A549 (cell line): ENCODE results near the gene ARAP2. TPM values are rescaled to one million over a fixed set of nuclear protein-coding genes. Genes with fewer than 3 reads are reported as not detected.

Experiments
- ATAC-seq, 2 experiments: fragments of 200-7000 bp in 1 of 2; fragments of >200 bp in 1 of 2; cut with Nextera tagmentation in 1 of 2; cut with Tn5 transposase in 1 of 2; 3 replicates each; pipeline versions ENCODE4 v1.8.0 to v1.9.1; 2018 to 2020; ENCODE audit warnings: mild to moderate bottlenecking in 1 of 2, moderate library complexity in 1 of 2
- CTCF ChIA-PET: fragments of 300-600 bp; sonication (Branson Sonifier 250); formaldehyde crosslinking; extraction: SDS; loops from one replicate; lab custom pipeline; 2021; ENCODE audit warnings: antibody characterized with exemption, inconsistent platforms; lab: Yijun Ruan, JAX
- POLR2A ChIA-PET: fragments of 350-600 bp; formaldehyde crosslinking; extraction: SDS; loops from one replicate; lab custom pipeline; 2021; ENCODE audit warnings: antibody characterized with exemption, inconsistent platforms; lab: Yijun Ruan, JAX
- DNase-seq, 2 experiments: peaks; one replicate each; pipeline versions ENCODE4 v3.0.0 to v3.0.0-alpha.2; 2011 to 2016; ENCODE audit warnings: low read depth in 1 of 2, low spot score in 1 of 2
- FAIRE-seq: peaks from 2 replicates; lab custom pipeline; 2011; peaks lifted over from hg19 to GRCh38; lab: Jason Lieb, UNC
- H3K27ac ChIP-seq, 2 experiments: fragments of >200 bp; sonication (Bioruptor Twin); formaldehyde crosslinking; 3 replicates each; pipeline ENCODE4 v1.5.1; 2016 to 2017
- H3K4me1 ChIP-seq: fragments of >200 bp; sonication (Bioruptor Twin); formaldehyde crosslinking; 3 replicates; pipeline ENCODE4 v1.6.1; 2016
- H3K4me2 ChIP-seq: fragments of >200 bp; sonication (Bioruptor Twin); formaldehyde crosslinking; 3 replicates; pipeline ENCODE4 v1.6.1; 2016
- H3K4me3 ChIP-seq: fragments of >200 bp; sonication (Bioruptor Twin); formaldehyde crosslinking; 3 replicates; pipeline ENCODE4 v1.5.1; 2016
- H3K9me3 ChIP-seq: fragments of >200 bp; sonication (Bioruptor Twin); formaldehyde crosslinking; 3 replicates; pipeline ENCODE4 v1.6.1; 2016
- CBX8 ChIP-seq: fragments of 200-600 bp; sonication (generic); IDR thresholded peaks from 2 replicates; pipeline ENCODE4 v1.6.1; 2016
- CEBPB ChIP-seq, 2 experiments: fragments of >200 bp in 1 of 2; sonication (Bioruptor Twin) in 1 of 2; formaldehyde crosslinking in 1 of 2; IDR thresholded peaks; 2 replicates each; pipeline ENCODE4 v1.6.1; 2012 to 2016
- CHD2 ChIP-seq: fragments of 150-350 bp; IDR thresholded peaks from 2 replicates; pipeline ENCODE4 v1.6.1; 2014; ENCODE audit warnings: low read length; ENCODE audit not compliant: partially characterized antibody
- EHMT2 ChIP-seq: fragments of 200-600 bp; sonication (generic); IDR thresholded peaks from 2 replicates; pipeline ENCODE4 v1.6.1; 2016; ENCODE audit warnings: antibody characterized with exemption, low read depth, mild to moderate bottlenecking, moderate library complexity
- EP300 ChIP-seq, 2 experiments: fragments of >200 bp; sonication (Bioruptor Twin); formaldehyde crosslinking; IDR thresholded peaks; 2 replicates in 1 of 2; 3 replicates in 1 of 2; pipeline ENCODE4 v1.6.1; 2016 to 2017
- HDAC2 ChIP-seq: fragments of 200-600 bp; sonication (generic); IDR thresholded peaks from 2 replicates; pipeline ENCODE4 v1.6.1; 2016
- HOXB13 ChIP-seq: fragments of 250-450 bp; sonication (Bioruptor Pico); IDR thresholded peaks from 2 replicates; pipeline ENCODE4 v1.5.0; 2020; ENCODE audit warnings: low read depth, mild to moderate bottlenecking, moderate library complexity
- JUN ChIP-seq, 2 experiments: fragments of >200 bp; sonication (Bioruptor Twin); formaldehyde crosslinking; IDR thresholded peaks; 2 replicates in 1 of 2; 3 replicates in 1 of 2; pipeline ENCODE4 v1.6.1; 2016 to 2017
- JUNB ChIP-seq: fragments of >200 bp; sonication (Bioruptor Twin); formaldehyde crosslinking; IDR thresholded peaks from 2 replicates; pipeline ENCODE4 v1.6.1; 2016
- MAZ ChIP-seq: fragments of 150-350 bp; IDR thresholded peaks from 2 replicates; pipeline ENCODE4 v1.6.1; 2014; ENCODE audit warnings: antibody characterized with exemption, low read depth, low read length, borderline replicate concordance
- MYC ChIP-seq: IDR thresholded peaks from 2 replicates; pipeline ENCODE4 v1.6.1; 2012; ENCODE audit warnings: mild to moderate bottlenecking, inconsistent platforms, low read length, improper control_type of control experiment, borderline replicate concordance
- NPAS2 ChIP-seq: fragments of 250-450 bp; sonication (Bioruptor Pico); IDR thresholded peaks from 2 replicates; pipeline ENCODE4 v1.8.0; 2022; ENCODE audit warnings: mild to moderate bottlenecking, moderate library complexity, borderline replicate concordance
- NR3C1 ChIP-seq: fragments of >200 bp; sonication (Bioruptor Twin); formaldehyde crosslinking; IDR thresholded peaks from 3 replicates; pipeline ENCODE4 v1.6.1; 2017
- PHF8 ChIP-seq: fragments of 200-600 bp; sonication (generic); IDR thresholded peaks from 2 replicates; pipeline ENCODE4 v1.6.1; 2016; ENCODE audit warnings: low read depth, mild to moderate bottlenecking, antibody characterized with exemption, moderate library complexity, borderline replicate concordance
- POLR2AphosphoS2 ChIP-seq: conservative IDR thresholded peaks from 2 replicates; pipeline ENCODE4 v1.6.1; 2012; ENCODE audit warnings: low read length, improper control_type of control experiment, inconsistent platforms
- RAD21 ChIP-seq, 2 experiments: fragments of >200 bp in 1 of 2; sonication (Bioruptor Twin) in 1 of 2; formaldehyde crosslinking in 1 of 2; IDR thresholded peaks in 1 of 2; conservative IDR thresholded peaks in 1 of 2; 2 replicates in 1 of 2; 3 replicates in 1 of 2; pipeline ENCODE4 v1.6.1; 2012 to 2018; ENCODE audit warnings: inconsistent platforms in 1 of 2
- SREBF2 ChIP-seq: fragments of 450-650 bp; IDR thresholded peaks from 2 replicates; pipeline ENCODE4 v1.6.1; 2014; ENCODE audit warnings: mild to moderate bottlenecking, moderate library complexity
- TFCP2L1 ChIP-seq: fragments of 250-450 bp; sonication (Bioruptor Pico); IDR thresholded peaks from 2 replicates; pipeline ENCODE4 v1.5.0; 2021; ENCODE audit warnings: mild to moderate bottlenecking
- TP53 ChIP-seq: fragments of 250-450 bp; sonication (Bioruptor Pico); IDR thresholded peaks from 2 replicates; pipeline ENCODE4 v1.5.0; 2021; ENCODE audit warnings: mild to moderate bottlenecking, moderate library complexity
- ZNF302 ChIP-seq: fragments of 250-450 bp; sonication (Bioruptor Pico); IDR thresholded peaks from 2 replicates; pipeline ENCODE4 v1.9.0; 2021; ENCODE audit warnings: inconsistent platforms, mild to moderate bottlenecking, moderate library complexity
- ZSCAN20 ChIP-seq: fragments of 250-450 bp; sonication (Bioruptor Pico); IDR thresholded peaks from 2 replicates; pipeline ENCODE4 v1.8.0; 2022; ENCODE audit warnings: mild to moderate bottlenecking, moderate library complexity
- WGBS: methylation state at CpG from one replicate; pipeline ENCODE4 v1.1.6; 2017; ENCODE audit errors: missing lambda C conversion rate; 5-methylcytosine and 5-hydroxymethylcytosine counted together
- polyA plus RNA-seq, 4 experiments: library from polyadenylated mRNA; depleted of rRNA in 3 of 4; stranded (reverse); fragments of >200 nt; fragmentation: RNase III in 1 of 4; extraction: RNeasy Plus Mini Kit Qiagen cat#74134 plus additional on column Dnase treatment in 1 of 4; gene quantifications; 2 replicates in 3 of 4; 3 replicates in 1 of 4; pipeline ENCODE4 v1.2.3, GENCODE V29; 2011 to 2017
- TF ChIP-seq, protein P1 (sequence below): fragments of 250-450 bp; sonication (Bioruptor Pico); IDR thresholded peaks from 2 replicates; pipeline ENCODE4 v1.5.0; 2021; ENCODE audit warnings: mild to moderate bottlenecking, moderate library complexity, borderline replicate concordance
- TF ChIP-seq, protein P2 (sequence below): IDR thresholded peaks from 2 replicates; pipeline ENCODE4 v1.6.1; 2012; ENCODE audit warnings: low read depth, borderline replicate concordance
- TF ChIP-seq, protein P3 (sequence below): fragments of 450-650 bp; IDR thresholded peaks from 2 replicates; pipeline ENCODE4 v1.6.1; 2014; ENCODE audit warnings: antibody characterized with exemption
- TF ChIP-seq, protein P4 (sequence below): fragments of >200 bp; sonication (Bioruptor Twin); formaldehyde crosslinking; IDR thresholded peaks from 2 replicates; pipeline ENCODE4 v1.6.1; 2016

Gene ARAP2
- polyA plus RNA-seq, 2 of the 4 experiments (the other 2 are of a cell fraction) = 0.34 to 0.75 TPM

DNA sequence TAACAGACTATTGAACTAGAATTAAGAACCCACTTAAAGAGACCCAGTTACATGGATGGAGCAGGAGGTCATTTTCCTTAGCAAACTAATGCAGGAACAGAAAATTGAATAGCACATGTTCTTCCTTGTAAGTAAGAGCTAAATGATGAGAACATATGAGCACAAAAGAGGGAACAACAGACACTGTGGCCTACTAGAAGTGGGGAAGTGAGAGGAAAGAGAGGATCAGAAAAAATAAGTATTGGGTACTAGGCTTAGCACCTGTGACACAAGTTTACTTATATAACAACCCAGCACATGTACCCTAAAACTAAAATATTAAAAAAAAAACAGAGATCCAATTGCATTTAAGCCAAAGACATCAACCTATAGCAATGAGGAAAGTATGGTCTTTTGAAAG lies 26.2 kb downstream of the ARAP2 start:
- no peak for TF ChIP-seq HOXB13 (CRISPR knock-in tag)
- TF ChIP-seq JUN (IDR thresholded peaks at IDR 0.05) = no peak
- no peak for TF ChIP-seq HDAC2
- TF ChIP-seq, protein P1, sequence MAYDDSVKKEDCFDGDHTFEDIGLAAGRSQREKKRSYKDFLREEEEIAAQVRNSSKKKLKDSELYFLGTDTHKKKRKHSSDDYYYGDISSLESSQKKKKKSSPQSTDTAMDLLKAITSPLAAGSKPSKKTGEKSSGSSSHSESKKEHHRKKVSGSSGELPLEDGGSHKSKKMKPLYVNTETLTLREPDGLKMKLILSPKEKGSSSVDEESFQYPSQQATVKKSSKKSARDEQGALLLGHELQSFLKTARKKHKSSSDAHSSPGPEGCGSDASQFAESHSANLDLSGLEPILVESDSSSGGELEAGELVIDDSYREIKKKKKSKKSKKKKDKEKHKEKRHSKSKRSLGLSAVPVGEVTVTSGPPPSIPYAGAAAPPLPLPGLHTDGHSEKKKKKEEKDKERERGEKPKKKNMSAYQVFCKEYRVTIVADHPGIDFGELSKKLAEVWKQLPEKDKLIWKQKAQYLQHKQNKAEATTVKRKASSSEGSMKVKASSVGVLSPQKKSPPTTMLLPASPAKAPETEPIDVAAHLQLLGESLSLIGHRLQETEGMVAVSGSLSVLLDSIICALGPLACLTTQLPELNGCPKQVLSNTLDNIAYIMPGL (CRISPR knock-in tag) = no peak
- no peak for TF ChIP-seq TP53
- no peak for TF ChIP-seq NPAS2 (CRISPR knock-in tag)
- TF ChIP-seq EP300 (IDR thresholded peaks at IDR 0.05) = no peak
- TF ChIP-seq, protein P2, sequence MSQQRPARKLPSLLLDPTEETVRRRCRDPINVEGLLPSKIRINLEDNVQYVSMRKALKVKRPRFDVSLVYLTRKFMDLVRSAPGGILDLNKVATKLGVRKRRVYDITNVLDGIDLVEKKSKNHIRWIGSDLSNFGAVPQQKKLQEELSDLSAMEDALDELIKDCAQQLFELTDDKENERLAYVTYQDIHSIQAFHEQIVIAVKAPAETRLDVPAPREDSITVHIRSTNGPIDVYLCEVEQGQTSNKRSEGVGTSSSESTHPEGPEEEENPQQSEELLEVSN = no peak
- TF ChIP-seq, protein P3, sequence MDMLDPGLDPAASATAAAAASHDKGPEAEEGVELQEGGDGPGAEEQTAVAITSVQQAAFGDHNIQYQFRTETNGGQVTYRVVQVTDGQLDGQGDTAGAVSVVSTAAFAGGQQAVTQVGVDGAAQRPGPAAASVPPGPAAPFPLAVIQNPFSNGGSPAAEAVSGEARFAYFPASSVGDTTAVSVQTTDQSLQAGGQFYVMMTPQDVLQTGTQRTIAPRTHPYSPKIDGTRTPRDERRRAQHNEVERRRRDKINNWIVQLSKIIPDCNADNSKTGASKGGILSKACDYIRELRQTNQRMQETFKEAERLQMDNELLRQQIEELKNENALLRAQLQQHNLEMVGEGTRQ = no peak
- no peak for TF ChIP-seq CHD2
- no peak for TF ChIP-seq MAZ
- no peak for TF ChIP-seq TFCP2L1
- no peak for TF ChIP-seq CEBPB (IDR thresholded peaks at IDR 0.05)
- TF ChIP-seq SREBF2 = no peak
- no peak for TF ChIP-seq ZSCAN20 (CRISPR knock-in tag)
- no peak for TF ChIP-seq JUNB
- TF ChIP-seq NR3C1 = no peak
- TF ChIP-seq EHMT2 = no peak
- no peak for TF ChIP-seq PHF8
- no peak for TF ChIP-seq CBX8
- TF ChIP-seq, all 56 proteins: peak for 0
- Histone ChIP-seq H3K27ac (no peak overlapping the region), H3K4me2 (no peak overlapping the region), H3K4me3 (no peak overlapping the region), H3K4me1 (no peaks in the 10 kb centered on the region), H3K9me3 (no peaks in the 10 kb centered on the region)
- ATAC-seq = no peak
- CTCF ChIA-PET = no interaction called here
- no peak for FAIRE-seq
- DNase-seq = no peak
- POLR2A ChIA-PET = no interaction called here

DNA sequence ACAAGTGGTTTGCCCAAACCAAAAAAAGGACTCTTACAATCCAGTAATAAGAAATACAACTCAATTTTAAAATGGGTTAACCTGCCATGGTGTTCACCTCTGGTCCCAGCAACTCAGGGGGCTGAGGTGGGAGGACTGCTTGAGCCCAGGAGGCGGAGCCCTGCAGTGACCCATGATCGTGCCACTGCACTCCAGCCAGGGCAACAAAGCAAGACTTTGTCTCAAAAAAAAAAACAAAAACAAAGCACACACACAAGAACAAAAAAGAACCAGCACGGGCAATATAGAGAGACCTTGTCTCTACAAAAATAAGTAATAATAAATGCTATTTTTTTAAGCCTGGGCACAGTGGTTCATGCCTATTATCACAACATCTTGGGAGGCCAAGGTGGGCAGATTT lies 28.7 kb downstream of the ARAP2 start:
- Histone ChIP-seq H3K4me2 (no peak overlapping the region), H3K9me3 (no peaks in the 10 kb centered on the region), H3K27ac (no peak overlapping the region), H3K4me1 (no peaks in the 10 kb centered on the region)
- ATAC-seq = no peak
- ChIA-PET POLR2A (no interaction called here), CTCF (no interaction called here)
- DNase-seq = no peak
- TF ChIP-seq POLR2AphosphoS2 (no peak), MYC (no peak), JUNB (no peak), ZNF302 (CRISPR knock-in tag) (no peak), ZSCAN20 (CRISPR knock-in tag) (no peak), RAD21 (conservative IDR thresholded peaks at IDR 0.05 in 1 of 2, IDR thresholded peaks at IDR 0.05 in 1 of 2) (no peak)
- TF ChIP-seq, protein P4, sequence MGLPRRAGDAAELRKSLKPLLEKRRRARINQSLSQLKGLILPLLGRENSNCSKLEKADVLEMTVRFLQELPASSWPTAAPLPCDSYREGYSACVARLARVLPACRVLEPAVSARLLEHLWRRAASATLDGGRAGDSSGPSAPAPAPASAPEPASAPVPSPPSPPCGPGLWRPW = no peak
- TF ChIP-seq, all 56 proteins: peak for 0
- H3K4me3 ChIP-seq = no peak overlapping the region
- WGBS = 34% methylated on average over 3 of the region's 3 CpGs
- no peak for FAIRE-seq
